ENCODE data around the gene LIM2. TPM values are rescaled to one million over a fixed set of nuclear protein-coding genes. Genes with fewer than 3 reads are reported as not detected.

LIM2 gene
- total RNA-seq, 2 experiments from 2014 or later: not detected

- Mint-ChIP-seq H3K4me1 (peaks cover 53% of the 10 kb centered on the region), H3K36me3 (ENCODE audit: low read depth) (peaks cover 7% of the 10 kb centered on the region), H3K9me3 (no peaks in the 10 kb centered on the region), H3K27me3 (no peaks in the 10 kb centered on the region), H3K27ac (peak overlapping the region; percentile 77), H3K4me3 (peak overlapping the region; percentile 25)
- no peak for DNase-seq
- ChIA-PET CTCF (interaction anchor here (0.7 kb wide), 1 partner anchor 385 kb away, joined by 3 read pairs; no protein-coding TSS in a partner anchor), POLR2A (interaction anchor here (3.3 to 7.8 kb wide), 2 partner anchors 11 to 22 kb away, joined by 19 to 207 read pairs; partner anchors contain the start of genes CLDND2 and NKG7)
These were observed 4.9 kb upstream of the LIM2 start for GRCh38 chr19:51392701-51393100.

DNA sequence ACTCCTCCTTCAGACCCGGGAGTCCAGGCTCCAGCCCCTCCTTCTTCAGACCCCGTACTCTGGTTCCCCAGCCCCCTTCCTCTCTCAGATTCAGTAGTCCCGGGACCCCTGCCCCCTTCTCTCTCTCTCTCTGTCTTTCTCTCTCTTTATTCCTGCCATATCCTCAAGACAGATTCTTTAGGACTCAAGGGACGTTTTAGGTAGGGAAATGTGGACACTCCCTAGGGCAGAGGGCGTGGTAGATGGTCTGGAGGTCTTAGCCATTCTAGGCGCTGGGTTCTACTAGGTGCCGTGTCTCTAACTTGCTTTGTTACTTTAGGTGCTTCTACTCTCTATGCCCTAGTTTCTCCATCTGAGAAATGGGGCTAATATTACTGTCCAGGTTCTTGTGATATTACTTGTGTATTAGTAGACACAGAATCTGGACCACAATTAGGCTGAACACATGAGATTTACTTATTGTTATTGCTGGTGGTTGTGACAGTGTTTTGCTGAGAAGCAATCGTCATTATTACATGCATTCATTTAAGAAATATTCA lies 3.4 kb upstream of the LIM2 start:
- Mint-ChIP-seq H3K4me3 (no peak overlapping the region), H3K4me1 (peaks cover 54% of the 10 kb centered on the region), H3K36me3 (ENCODE audit: low read depth) (peaks cover 7% of the 10 kb centered on the region), H3K9me3 (no peaks in the 10 kb centered on the region), H3K27me3 (no peaks in the 10 kb centered on the region), H3K27ac (peak overlapping the region; percentile 14)
- no peak for DNase-seq
- POLR2A ChIA-PET: interaction anchor here (7.8 kb wide), 1 partner anchor 20 kb away, joined by 207 read pairs; the partner anchor contains the start of genes CLDND2 and NKG7
- CTCF ChIA-PET: interaction anchor here (1.0 to 2.0 kb wide), 2 partner anchors 10 to 51 kb away, joined by 3 to 7 read pairs; no protein-coding TSS in a partner anchor

DNA sequence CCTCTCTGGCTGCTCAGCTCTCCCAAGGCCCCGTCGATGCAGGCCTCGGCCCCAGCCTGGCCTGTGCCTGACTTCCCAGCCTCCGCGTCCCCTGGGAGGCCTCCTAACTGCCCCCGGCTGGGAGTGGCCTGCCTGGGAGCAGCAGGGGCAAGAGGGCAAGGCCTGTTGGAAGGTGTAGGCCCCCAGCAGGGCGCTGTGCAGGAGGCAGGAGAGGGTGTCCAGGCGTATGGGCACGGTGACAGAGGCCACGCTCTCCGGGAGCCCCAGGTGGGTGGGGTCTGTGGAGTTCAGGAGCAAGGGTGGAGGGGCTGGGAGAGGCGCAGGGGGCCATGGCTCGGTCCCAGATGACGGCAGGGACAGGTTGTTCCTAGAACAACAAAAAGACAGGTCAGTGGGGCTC lies 1.4 kb upstream of the LIM2 start:
- Mint-ChIP-seq H3K27ac (no peak overlapping the region), H3K4me1 (peaks cover 41% of the 10 kb centered on the region), H3K4me3 (no peak overlapping the region), H3K9me3 (no peaks in the 10 kb centered on the region), H3K27me3 (no peaks in the 10 kb centered on the region), H3K36me3 (ENCODE audit: low read depth) (no peaks in the 10 kb centered on the region)
- no peak for DNase-seq
- CTCF ChIA-PET: interaction anchor here (2.0 kb wide), 1 partner anchor 8 kb away, joined by 7 read pairs; no protein-coding TSS in a partner anchor
- POLR2A ChIA-PET: no interaction called here

DNA sequence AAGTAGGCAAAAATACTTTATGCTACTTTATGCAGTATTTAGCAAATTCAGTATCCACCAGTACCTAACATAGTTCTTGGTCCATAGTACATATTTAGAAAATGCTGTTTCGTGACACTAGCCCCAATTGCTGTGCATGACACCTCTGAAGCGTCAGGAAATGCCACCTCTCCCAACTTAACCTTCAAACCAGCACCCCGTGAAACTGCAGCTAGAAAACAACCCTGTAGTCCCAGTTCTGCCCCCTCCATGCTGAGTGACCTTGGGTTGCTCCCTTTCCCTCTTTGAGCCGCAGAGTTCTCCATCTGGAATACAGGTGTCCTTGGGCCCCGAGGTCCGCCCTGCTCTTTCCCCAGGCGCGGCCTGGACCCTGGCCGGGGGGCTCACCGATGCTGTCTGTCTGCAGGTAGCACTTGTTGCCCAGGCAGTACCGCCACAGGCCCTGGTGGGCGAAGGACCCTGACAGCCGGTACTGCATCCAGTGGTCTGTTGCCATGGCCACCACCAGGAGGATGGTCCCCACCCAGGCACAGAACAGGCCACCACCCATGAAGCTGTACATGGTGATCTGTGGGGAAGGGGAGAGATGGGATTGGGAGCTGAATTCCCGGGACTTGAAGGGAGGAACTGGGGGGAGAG lies 773 bp downstream of the LIM2 start:
- H3K4me3 Mint-ChIP-seq: no peak overlapping the region
- ChIA-PET CTCF (interaction anchor here (1.2 kb wide), 1 partner anchor 14 kb away, joined by 3 read pairs; the partner anchor contains the start of gene NKG7), POLR2A (interaction anchor here (1.0 kb wide), 1 partner anchor 15 kb away, joined by 4 read pairs; the partner anchor contains the start of gene NKG7)
- no peaks in the 10 kb centered on the region for H3K27me3 Mint-ChIP-seq
- no peak for DNase-seq
- peak overlapping the region; percentile 48 for H3K27ac Mint-ChIP-seq
- H3K9me3 Mint-ChIP-seq: peaks cover 3% of the 10 kb centered on the region
- H3K4me1 Mint-ChIP-seq: peaks cover 36% of the 10 kb centered on the region
- H3K36me3 Mint-ChIP-seq (ENCODE audit: low read depth): peaks cover 4% of the 10 kb centered on the region

- no peak for DNase-seq
- no peak overlapping the region for H3K27ac Mint-ChIP-seq
- POLR2A ChIA-PET: interaction anchor here (1.5 to 2.8 kb wide), 4 partner anchors 10 to 16 kb away, joined by 4 to 19 read pairs (median 10); partner anchors contain the start of gene NKG7
- peaks cover 40% of the 10 kb centered on the region for H3K4me1 Mint-ChIP-seq
- H3K4me3 Mint-ChIP-seq: no peak overlapping the region
- CTCF ChIA-PET: interaction anchor here (1.6 to 2.1 kb wide), 2 partner anchors 8 to 14 kb away, joined by 6 to 7 read pairs; partner anchors contain the start of gene C19orf84
- peaks cover 9% of the 10 kb centered on the region for H3K9me3 Mint-ChIP-seq
- H3K27me3 Mint-ChIP-seq: no peaks in the 10 kb centered on the region
- peaks cover 10% of the 10 kb centered on the region for H3K36me3 Mint-ChIP-seq (ENCODE audit: low read depth)
These were observed 5.8 kb downstream of the LIM2 start for GRCh38 chr19:51382004-51382403.

DNA sequence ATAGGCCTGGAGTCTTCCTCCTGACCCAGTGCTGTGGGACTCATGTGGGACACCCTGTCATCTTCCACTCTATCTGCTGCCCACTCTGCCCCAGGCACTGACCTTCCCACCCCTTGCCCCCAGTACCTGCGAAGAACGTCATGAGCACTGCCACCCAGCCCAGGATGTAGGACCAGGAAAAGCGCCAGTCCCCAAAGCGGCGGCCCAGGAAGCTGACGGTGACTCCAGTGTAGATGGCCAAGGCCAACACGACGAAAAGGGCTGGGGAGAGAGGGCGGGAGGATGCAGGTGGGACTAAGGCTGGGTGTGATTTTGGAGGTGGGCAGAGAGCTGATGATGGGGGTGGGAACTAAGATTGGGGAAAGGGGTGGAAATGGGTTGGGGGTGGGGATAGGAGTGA lies 7.4 kb downstream of the LIM2 start:
- H3K4me1 Mint-ChIP-seq: peaks cover 49% of the 10 kb centered on the region
- peaks cover 10% of the 10 kb centered on the region for H3K36me3 Mint-ChIP-seq (ENCODE audit: low read depth)
- no peak for DNase-seq
- H3K27ac Mint-ChIP-seq: peak overlapping the region; percentile 51
- H3K4me3 Mint-ChIP-seq: no peak overlapping the region
- peaks cover 9% of the 10 kb centered on the region for H3K9me3 Mint-ChIP-seq
- POLR2A ChIA-PET: interaction anchor here (0.6 to 2.8 kb wide), 4 partner anchors 8 to 64 kb away, joined by 3 to 19 read pairs (median 10); partner anchors contain the start of gene NKG7
- no peaks in the 10 kb centered on the region for H3K27me3 Mint-ChIP-seq
- CTCF ChIA-PET: interaction anchor here (1.0 to 2.1 kb wide), 5 partner anchors 8 to 27 kb away, joined by 3 to 7 read pairs (median 5); partner anchors contain the start of genes C19orf84 and NKG7

GRCh38 chr19:51377422-51377821 lies 10.4 kb downstream of the LIM2 start:
- Mint-ChIP-seq H3K4me1 (peaks cover 74% of the 10 kb centered on the region), H3K4me3 (no peak overlapping the region), H3K27ac (no peak overlapping the region), H3K9me3 (peaks cover 11% of the 10 kb centered on the region), H3K27me3 (no peaks in the 10 kb centered on the region), H3K36me3 (ENCODE audit: low read depth) (peaks cover 10% of the 10 kb centered on the region)
- no peak for DNase-seq
- ChIA-PET CTCF (interaction anchor here (0.7 kb wide), 2 partner anchors 137 to 269 kb away, joined by 3 read pairs; no protein-coding TSS in a partner anchor), POLR2A (interaction anchor here (0.7 to 2.7 kb wide), 2 partner anchors 11 to 17 kb away, joined by 3 to 21 read pairs; no protein-coding TSS in a partner anchor)

DNA sequence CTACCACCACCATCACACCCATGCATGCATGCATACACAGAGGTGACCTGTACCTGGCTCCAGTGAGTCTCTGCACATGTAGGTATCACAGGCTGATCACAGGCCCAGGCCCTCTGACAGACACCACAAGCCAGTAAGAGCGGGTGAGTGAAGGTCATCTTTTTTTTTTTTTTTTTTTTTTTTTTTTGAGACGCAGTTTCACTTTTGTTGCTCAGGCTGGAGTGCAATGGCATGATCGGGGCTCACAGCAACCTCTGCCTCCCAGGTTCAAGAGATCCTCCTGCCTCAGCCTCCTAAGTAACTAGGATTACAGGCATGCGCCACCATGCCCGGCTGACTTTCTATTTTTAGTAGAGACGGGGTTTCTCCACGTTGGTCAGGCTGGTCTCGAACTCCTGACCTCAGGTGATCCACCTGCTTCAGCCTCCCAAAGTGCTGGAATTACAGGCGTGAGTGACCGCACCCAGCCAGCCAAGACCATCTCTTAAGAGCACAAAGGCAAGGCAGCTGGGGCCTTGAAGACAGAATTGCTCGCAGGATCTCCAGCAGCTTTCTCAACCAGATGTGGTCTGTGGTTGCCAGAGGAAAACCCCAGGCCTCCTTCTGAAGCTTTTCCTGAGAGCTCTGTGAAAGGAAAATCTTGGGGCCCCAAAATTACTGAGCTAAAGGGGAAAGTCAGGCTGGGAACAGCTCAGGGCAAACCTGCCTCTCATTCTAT lies 12.1 kb downstream of the LIM2 start:
- peak overlapping the region; percentile 81 for H3K27ac Mint-ChIP-seq
- ChIA-PET POLR2A (interaction anchor here (1.0 to 2.7 kb wide), 3 partner anchors 8 to 36 kb away, joined by 3 to 21 read pairs (median 3); no protein-coding TSS in a partner anchor), CTCF (interaction anchor here (0.9 to 1.0 kb wide), 3 partner anchors 8 to 32 kb away, joined by 3 to 6 read pairs (median 3); no protein-coding TSS in a partner anchor)
- peaks cover 17% of the 10 kb centered on the region for H3K36me3 Mint-ChIP-seq (ENCODE audit: low read depth)
- DNase-seq: peak; percentile 57
- H3K4me1 Mint-ChIP-seq: peaks cover 77% of the 10 kb centered on the region
- peak overlapping the region; percentile 49 for H3K4me3 Mint-ChIP-seq
- H3K9me3 Mint-ChIP-seq: peaks cover 4% of the 10 kb centered on the region
- H3K27me3 Mint-ChIP-seq: no peaks in the 10 kb centered on the region

DNA sequence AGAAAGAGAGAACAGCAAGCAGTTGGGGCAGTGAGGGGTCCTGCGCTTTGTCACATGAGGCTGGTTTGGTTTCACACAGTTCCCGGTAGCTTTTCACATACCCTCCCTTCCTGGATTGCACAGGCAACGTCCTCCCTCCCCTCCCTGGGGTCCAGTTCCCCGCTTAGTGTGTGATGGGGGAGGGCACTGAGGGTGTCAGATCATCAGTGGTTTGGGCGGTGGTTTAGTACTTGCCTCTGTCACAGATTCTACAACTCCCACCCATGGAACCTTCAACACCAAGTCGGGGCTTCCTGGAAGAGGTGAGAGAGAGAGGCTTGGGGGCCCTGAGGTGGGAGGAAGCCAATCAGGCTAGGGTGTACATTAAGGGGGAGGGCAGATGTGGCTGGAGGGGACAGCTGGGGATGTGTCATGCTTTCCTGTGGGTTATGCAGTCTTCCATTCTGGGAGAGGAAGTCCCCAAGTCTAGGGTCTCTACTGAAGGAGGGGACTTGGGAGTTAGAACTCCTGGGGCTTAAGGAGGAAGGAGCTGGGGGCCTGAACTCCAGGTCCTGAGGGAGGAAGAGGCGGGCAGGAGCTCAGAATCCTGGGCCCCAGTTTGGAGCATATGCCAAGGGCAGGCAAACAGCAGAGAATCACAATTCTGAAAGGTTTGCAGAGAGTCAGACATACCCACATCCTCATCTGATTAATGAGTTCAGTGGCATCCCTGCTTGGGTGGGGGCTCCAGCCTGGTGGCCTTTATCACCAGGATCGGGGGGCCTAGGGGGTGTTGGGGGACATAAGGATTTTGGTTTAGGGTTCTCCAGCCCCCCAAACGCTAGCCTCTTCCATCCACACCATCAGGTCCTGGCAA lies 14.9 kb downstream of the LIM2 start, which contains the start of gene NKG7:
TSS of gene NKG7 (minus strand) at position 6 of the 856 bp plus-strand sequence. CDS start 119 bp downstream, outside the sequence.
- peak within 1 kb of the TSS; percentile 95 for H3K4me3 Mint-ChIP-seq
- H3K27me3 Mint-ChIP-seq: no peaks in the 10 kb centered on the region
- peak within 1 kb of the TSS; percentile 100 for H3K27ac Mint-ChIP-seq
- peaks cover 26% of the 10 kb centered on the region for H3K36me3 Mint-ChIP-seq (ENCODE audit: low read depth)
- ChIA-PET CTCF (interaction anchor here (0.8 to 2.7 kb wide), 8 partner anchors 8 to 288 kb away, joined by 3 to 16 read pairs (median 4); partner anchors contain the start of gene LIM2), POLR2A (interaction anchor here (0.9 to 8.4 kb wide), 11 partner anchors 8 to 120 kb away, joined by 3 to 207 read pairs (median 5); partner anchors contain the start of genes LIM2 and SIGLEC10)
- peaks cover 4% of the 10 kb centered on the region for H3K9me3 Mint-ChIP-seq
- DNase-seq: peak; percentile 87
- peaks cover 83% of the 10 kb centered on the region for H3K4me1 Mint-ChIP-seq

- Mint-ChIP-seq H3K27ac (peak overlapping the region; percentile 100), H3K4me1 (peaks cover 88% of the 10 kb centered on the region), H3K9me3 (peaks cover 4% of the 10 kb centered on the region), H3K4me3 (peak overlapping the region; percentile 95), H3K36me3 (ENCODE audit: low read depth) (peaks cover 29% of the 10 kb centered on the region), H3K27me3 (no peaks in the 10 kb centered on the region)
- ChIA-PET CTCF (interaction anchor here (0.8 to 2.7 kb wide), 8 partner anchors 9 to 289 kb away, joined by 3 to 16 read pairs (median 4); partner anchors contain the start of gene LIM2), POLR2A (interaction anchor here (0.6 to 8.4 kb wide), 12 partner anchors 8 to 119 kb away, joined by 3 to 207 read pairs (median 4); partner anchors contain the start of genes LIM2 and SIGLEC10)
- no peak for DNase-seq
These were observed 15.6 kb downstream of the LIM2 start for GRCh38 chr19:51372021-51372648.

DNA sequence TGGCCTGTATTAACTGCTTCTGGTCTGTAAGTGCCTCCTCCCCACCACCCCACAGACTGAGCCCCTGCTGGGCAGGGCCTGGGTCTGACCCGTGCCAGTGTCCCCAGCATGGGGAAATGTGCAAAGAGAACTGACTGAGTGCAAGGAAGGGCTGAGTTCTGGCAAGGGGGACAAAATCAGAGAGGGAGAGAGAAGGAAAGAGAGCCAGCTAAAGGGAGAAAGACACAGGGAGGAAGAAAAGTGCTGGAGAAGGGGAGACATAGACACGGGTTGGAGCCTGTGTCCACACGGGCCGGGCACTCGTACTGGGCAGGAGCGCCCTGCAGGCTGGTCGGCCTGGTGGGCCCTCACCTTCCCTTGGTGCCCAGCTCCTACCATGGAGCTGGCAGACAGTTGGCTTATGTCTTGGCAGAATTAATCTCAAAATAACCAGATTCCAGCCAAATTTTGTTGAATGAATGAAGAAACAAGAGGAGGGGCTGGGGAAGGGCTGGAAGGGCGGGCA lies 16.5 kb downstream of the LIM2 start:
- Mint-ChIP-seq H3K4me1 (peaks cover 86% of the 10 kb centered on the region), H3K36me3 (ENCODE audit: low read depth) (peaks cover 35% of the 10 kb centered on the region), H3K9me3 (peaks cover 4% of the 10 kb centered on the region), H3K27ac (peak overlapping the region; percentile 100), H3K4me3 (peak overlapping the region; percentile 95), H3K27me3 (no peaks in the 10 kb centered on the region)
- CTCF ChIA-PET: interaction anchor here (1.2 to 2.7 kb wide), 4 partner anchors 23 to 290 kb away, joined by 4 to 16 read pairs (median 6); no protein-coding TSS in a partner anchor
- POLR2A ChIA-PET: interaction anchor here (1.2 to 8.4 kb wide), 6 partner anchors 10 to 24 kb away, joined by 3 to 207 read pairs (median 6); partner anchors contain the start of gene LIM2
- no peak for DNase-seq

All from activated CD4-positive, alpha-beta memory T cell treated with anti-CD3 and anti-CD28 coated beads, Interleukin-2, amount 10 ng/mL, durations not matched to agents 7 days and 5 days (primary cell).